Effector memory CD4-positive, alpha-beta T cell (primary cell): ENCODE measurements around the gene CRIM1.

Experiments used
- DNase-seq, 3 donors: peaks; one replicate each; pipeline ENCODE4 v3.0.0-alpha.2; 2020
- H3K27ac ChIP-seq: 2 replicates; pipeline ENCODE4 v1.7.0; 2013; ENCODE audit warnings: mild to moderate bottlenecking, low read length, moderate library complexity; ENCODE audit not compliant: insufficient read depth, poor library complexity, severe bottlenecking
- H3K27me3 ChIP-seq: replicated peaks from 2 replicates; pipeline ENCODE4 v1.7.0; 2013; ENCODE audit warnings: mild to moderate bottlenecking, low read length; ENCODE audit not compliant: insufficient read depth, control insufficient read depth, poor library complexity, severe bottlenecking
- H3K36me3 ChIP-seq: 2 replicates; pipeline ENCODE4 v1.7.0; 2013; ENCODE audit warnings: mild to moderate bottlenecking, low read length, moderate library complexity; ENCODE audit not compliant: control insufficient read depth, insufficient read depth
- H3K4me1 ChIP-seq: 2 replicates; pipeline ENCODE4 v1.7.0; 2013; ENCODE audit warnings: low read length, mild to moderate bottlenecking; ENCODE audit not compliant: control insufficient read depth, insufficient read depth, poor library complexity, severe bottlenecking
- H3K4me3 ChIP-seq: 2 replicates; pipeline ENCODE4 v1.7.0; 2013; ENCODE audit warnings: low read length, low read depth, mild to moderate bottlenecking; ENCODE audit not compliant: insufficient read depth, poor library complexity, severe bottlenecking
- H3K9me3 ChIP-seq: 2 replicates; pipeline ENCODE4 v1.7.0; 2013; ENCODE audit warnings: mild to moderate bottlenecking, low read length, moderate library complexity; ENCODE audit not compliant: control insufficient read depth

CRIM1 gene

DNA sequence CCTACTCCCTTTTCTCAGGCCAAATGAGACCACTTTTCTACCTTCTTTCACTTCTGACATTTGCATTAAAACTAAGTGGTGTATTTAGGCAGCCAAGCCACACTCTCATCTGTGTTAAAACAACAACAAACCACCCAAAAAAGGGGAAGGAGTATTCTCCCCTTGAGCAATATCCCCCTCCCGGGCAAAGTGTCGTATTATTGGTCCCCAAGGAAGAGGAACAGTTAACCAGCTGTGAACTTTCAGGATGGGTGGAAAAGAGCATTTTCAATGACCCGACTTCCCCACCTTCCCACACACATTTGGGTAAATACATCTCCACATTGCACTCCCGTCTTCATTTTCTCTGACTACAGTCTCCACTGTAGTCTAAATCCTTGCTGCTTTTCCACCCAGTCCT is 198.1 kb downstream of the CRIM1 start:
- DNase-seq, result no peak
- Histone ChIP-seq H3K27ac (no peak overlapping the region), H3K9me3 (no peaks in the 10 kb centered on the region), H3K4me3 (no peak overlapping the region), H3K36me3 (peaks cover 23% of the 10 kb centered on the region), H3K4me1 (no peaks in the 10 kb centered on the region), H3K27me3 (no peaks in the 10 kb centered on the region)

DNA sequence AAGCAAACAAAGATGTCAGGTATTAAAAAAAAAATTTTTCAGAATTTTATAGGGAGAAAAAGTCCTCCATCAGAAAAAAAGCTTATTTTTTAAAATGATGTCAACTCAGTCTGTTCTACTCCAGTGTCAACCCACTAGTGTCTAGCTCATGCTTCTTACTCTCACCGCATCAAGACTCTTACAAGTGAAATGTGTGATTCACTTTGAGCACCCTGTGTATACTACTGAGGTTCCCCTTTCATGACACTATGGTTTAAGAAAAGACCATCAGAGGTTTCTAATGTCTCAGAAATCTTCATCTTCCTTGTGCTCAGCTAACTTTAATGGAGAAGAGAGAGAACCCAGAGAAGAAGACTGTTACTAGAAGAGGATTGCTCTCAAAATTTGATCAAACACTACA is 199.0 kb downstream of the CRIM1 start:
- Histone ChIP-seq H3K4me1 (no peaks in the 10 kb centered on the region), H3K27me3 (no peaks in the 10 kb centered on the region), H3K27ac (no peak overlapping the region), H3K4me3 (no peak overlapping the region), H3K9me3 (no peaks in the 10 kb centered on the region), H3K36me3 (peaks cover 20% of the 10 kb centered on the region)
- no peak for DNase-seq

DNA sequence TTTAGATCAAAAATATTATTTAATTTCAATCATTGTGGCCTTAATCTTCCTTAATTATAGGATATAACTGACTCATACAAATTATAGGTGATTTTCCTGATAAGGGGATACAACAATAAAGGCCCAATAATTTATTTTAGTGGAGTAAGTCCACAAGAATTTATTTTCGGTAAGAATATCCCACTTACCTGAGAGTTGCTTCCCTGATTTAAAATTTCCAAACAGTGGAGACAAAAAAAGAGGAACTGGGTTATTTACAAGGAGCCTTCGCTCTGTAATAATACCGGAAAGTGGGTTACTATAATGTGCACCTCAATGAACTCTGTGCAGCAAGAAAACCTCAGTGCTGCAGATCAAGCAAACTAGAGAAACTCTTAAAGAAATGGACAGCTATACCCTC is 200.2 kb downstream of the CRIM1 start:
- Histone ChIP-seq H3K36me3 (peaks cover 20% of the 10 kb centered on the region), H3K27me3 (no peaks in the 10 kb centered on the region), H3K4me1 (no peaks in the 10 kb centered on the region), H3K4me3 (no peak overlapping the region), H3K9me3 (no peaks in the 10 kb centered on the region), H3K27ac (no peak overlapping the region)
- no peak for DNase-seq

DNA sequence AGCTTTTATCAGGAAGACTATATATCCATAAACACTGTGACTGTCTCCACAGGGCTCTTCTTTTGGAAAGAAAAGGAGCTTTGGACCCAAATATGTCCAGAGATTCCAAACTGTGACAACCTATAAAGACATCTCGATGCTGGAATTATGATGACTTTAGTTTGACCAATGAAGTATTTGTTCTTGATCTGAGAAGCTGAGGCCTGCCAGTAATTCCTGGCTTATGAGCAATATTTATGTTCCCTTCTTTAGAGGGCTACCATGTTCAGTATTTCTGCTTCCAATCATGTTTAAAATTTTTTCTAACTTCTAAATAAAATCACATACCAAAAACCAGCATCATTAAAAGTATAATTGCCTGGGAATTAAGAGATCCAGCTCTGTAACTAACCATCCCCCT is 201.3 kb downstream of the CRIM1 start:
- no peaks in the 10 kb centered on the region for H3K9me3 ChIP-seq
- peaks cover 16% of the 10 kb centered on the region for H3K36me3 ChIP-seq
- DNase-seq, result no peak
- no peak overlapping the region for H3K4me3 ChIP-seq
- no peak overlapping the region for H3K27ac ChIP-seq
- no peaks in the 10 kb centered on the region for H3K4me1 ChIP-seq
- no peaks in the 10 kb centered on the region for H3K27me3 ChIP-seq

DNA sequence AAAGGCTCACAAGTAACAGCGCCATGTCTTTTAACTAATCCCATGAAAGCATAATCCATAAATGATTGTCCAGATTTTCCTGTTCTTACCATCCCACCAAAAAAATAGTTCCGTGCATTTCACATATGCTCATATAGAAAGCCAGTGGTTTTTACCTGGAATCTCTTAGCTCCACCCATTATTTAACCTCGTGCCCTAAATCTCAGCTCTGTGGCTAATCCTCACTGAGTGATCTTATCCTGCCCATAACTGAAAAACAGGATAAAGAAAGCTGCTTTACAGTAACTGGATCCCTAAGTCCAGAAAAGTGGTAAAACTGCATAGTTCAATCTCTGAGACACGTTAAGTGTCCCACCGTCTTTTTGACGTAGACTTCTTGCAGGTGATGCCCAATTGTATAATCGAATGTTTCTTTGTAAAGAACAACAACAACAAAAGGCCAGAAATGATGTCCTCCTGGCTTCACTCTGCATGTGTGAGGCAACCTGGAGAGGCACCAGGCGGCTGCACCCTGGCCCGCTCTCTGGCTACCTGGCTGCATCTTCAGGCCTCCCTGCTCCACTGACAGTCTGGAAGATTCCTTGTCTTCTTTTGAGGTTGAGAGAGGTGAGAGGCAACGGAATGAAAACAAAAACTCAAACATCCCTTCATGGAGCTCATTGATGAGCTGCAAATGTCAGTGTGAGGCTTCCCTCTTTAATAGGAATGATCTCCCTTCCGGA is 203.8 kb downstream of the CRIM1 start:
- no peak for DNase-seq
- no peaks in the 10 kb centered on the region for H3K27me3 ChIP-seq
- H3K4me1 ChIP-seq, result no peaks in the 10 kb centered on the region
- H3K9me3 ChIP-seq, result no peaks in the 10 kb centered on the region
- H3K36me3 ChIP-seq, result peaks cover 9% of the 10 kb centered on the region
- H3K4me3 ChIP-seq, result no peak overlapping the region
- H3K27ac ChIP-seq, result no peak overlapping the region

DNA sequence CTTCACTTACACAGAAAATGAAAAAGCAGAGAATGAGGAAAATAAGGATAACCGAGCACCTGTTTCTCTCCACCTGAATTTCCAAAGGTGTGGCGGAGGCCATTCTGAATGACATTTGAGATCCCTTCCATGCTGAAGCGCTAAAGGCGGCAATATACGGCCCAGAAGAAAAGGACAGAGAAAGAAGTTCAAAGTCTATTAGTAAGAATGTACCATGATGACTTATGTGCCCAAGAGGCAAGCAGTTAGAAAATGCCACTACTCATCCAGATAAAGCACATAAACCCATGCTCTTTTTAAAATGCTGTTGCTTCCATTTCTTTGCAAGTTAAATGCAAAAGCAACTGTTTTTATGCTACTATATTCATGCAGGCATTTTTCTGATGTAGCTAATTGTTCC is 205.1 kb downstream of the CRIM1 start:
- H3K36me3 ChIP-seq, result no peaks in the 10 kb centered on the region
- no peak for DNase-seq
- no peak overlapping the region for H3K4me3 ChIP-seq
- no peak overlapping the region for H3K27ac ChIP-seq
- no peaks in the 10 kb centered on the region for H3K27me3 ChIP-seq
- no peaks in the 10 kb centered on the region for H3K4me1 ChIP-seq
- no peaks in the 10 kb centered on the region for H3K9me3 ChIP-seq

DNA sequence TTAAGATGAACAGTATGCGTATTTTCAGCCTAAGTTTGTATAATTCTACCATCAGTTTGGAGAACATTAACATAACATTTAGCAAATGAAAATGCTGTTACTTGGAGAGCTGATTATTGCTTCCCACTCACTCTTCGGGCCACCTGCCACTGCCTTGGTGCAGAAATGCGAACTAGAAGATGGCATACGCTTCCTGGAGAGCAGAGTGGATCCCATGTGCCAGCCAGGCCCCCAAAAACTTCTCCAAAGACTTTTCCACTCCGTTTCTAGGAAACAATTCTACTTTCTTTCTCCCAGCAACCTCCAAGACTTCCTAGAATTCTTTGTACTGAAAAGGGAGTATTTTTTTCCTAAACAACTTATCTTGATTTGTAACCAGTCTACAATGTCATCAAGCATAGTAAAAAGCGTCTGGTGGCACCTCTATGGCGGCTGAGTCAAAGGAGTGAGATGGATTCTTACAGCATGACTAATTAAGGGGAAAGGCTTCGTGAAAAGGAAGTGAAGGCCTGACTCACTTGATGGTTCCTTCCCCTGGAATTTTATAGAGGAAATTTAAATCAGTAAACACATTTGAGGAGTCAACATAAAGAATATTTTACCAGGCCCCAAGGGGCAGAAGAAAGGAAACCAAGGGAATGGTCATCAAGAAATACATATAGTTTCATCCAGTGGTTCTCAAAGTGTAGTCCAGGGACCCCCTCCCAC is 205.8 kb downstream of the CRIM1 start:
- Histone ChIP-seq H3K27ac (no peak overlapping the region), H3K27me3 (no peaks in the 10 kb centered on the region), H3K4me1 (no peaks in the 10 kb centered on the region), H3K9me3 (no peaks in the 10 kb centered on the region), H3K4me3 (no peak overlapping the region), H3K36me3 (no peaks in the 10 kb centered on the region)
- DNase-seq, result no peak

DNA sequence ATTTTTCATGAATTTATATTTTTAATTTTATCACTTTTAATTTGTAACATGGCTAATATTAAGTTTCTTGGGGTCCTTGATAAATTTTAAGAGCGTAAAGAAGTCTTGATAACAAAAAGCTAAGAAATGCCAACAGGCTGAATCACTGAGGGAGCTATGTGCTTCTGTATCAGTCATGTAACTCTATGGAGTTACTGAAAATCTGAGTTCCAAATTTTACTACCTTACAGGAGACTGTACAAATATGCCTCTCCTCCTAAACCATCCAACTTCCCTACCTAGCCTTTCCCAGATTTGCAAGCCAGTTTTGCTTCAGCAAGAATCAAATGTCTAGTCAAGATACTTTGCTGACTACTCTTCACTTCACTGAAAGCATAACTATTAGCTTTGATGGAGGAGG is 206.7 kb downstream of the CRIM1 start:
- Histone ChIP-seq H3K4me3 (no peak overlapping the region), H3K27me3 (no peaks in the 10 kb centered on the region), H3K4me1 (no peaks in the 10 kb centered on the region), H3K9me3 (no peaks in the 10 kb centered on the region), H3K27ac (no peak overlapping the region), H3K36me3 (peaks cover 3% of the 10 kb centered on the region)
- no peak for DNase-seq

DNA sequence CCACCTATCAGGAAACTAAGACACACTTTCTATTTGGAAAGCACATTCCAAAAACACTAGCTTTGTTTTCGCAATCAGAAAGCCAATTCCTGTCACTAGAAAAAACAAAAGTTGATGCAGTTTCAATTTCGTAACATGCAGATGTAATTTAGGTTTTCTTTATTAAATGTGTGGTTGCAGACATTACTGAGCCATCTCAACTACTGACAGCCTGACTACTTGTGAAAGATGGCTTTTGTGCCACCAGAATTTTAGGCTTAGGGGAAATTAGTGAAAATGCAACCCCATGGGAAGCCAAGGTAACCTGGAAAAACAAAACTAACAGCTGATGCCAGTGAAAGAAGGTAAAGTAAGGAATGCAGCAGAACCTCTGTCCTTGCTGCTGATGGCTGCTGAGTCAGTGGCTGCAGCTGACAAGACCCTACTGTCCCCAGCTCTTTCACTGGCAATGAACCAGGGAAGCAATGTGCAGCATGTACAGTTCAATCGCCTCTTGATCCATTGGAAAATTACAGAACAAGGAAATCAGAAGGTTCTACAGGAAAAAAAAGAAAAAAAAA is 207.5 kb downstream of the CRIM1 start:
- H3K9me3 ChIP-seq, result no peaks in the 10 kb centered on the region
- no peaks in the 10 kb centered on the region for H3K27me3 ChIP-seq
- peaks cover 3% of the 10 kb centered on the region for H3K36me3 ChIP-seq
- no peak overlapping the region for H3K4me3 ChIP-seq
- no peaks in the 10 kb centered on the region for H3K4me1 ChIP-seq
- DNase-seq, result no peak
- H3K27ac ChIP-seq, result no peak overlapping the region

DNA sequence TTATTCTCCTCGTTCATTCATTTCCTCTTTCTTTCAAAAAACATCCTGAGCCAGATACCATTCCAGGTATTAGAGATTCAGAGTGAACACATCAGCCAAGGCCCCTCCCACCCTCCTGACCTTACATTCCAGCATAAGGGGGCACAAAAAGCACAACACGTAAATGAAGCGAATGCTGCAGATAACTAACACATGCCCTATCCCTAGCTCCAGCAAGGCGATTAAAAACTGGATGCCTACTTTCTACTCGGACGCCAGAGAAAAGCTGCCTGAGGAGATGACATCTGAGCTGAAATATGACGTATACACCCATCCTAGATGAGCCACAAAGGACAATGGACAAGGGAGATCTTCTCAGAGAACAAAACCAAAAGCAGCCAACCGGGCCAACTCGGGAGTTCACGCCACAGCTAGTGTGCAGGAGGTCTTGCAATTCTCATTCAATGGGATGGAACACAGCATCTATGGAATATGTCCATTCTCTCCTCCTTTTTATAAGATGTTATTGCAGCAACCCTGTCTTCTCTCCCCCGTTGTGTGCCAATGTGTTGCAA is 208.9 kb downstream of the CRIM1 start:
- Histone ChIP-seq H3K36me3 (peaks cover 8% of the 10 kb centered on the region), H3K9me3 (no peaks in the 10 kb centered on the region), H3K27ac (no peak overlapping the region), H3K4me3 (no peak overlapping the region), H3K27me3 (no peaks in the 10 kb centered on the region), H3K4me1 (no peaks in the 10 kb centered on the region)
- no peak for DNase-seq
